ENCODE measurements around the gene GPR141.

GPR141 gene

DNA sequence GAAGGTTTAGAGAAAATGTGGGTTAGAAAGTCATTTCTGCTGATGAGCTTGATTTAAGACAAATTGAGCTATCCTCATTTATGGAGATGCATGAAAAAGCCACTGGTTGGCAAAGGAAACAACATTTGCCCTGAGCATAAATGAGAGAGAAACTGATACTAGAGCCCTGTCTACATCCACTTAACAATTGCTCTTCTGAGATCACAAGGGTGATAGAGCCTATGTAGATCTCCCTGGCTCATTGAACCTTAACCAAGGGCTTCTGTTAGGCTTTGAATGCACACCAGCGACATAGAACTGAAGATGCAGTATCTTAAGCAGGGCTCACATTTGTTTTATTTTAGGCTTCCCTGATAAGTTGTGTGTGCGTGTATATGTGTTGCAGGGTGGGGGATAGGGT, 35.0 kb downstream of the GPR141 start:
- no peaks in the 10 kb centered on the region for H3K79me2 ChIP-seq (ENCODE audit: insufficient read depth, low read length)
- H3K4me1 ChIP-seq (ENCODE audit: insufficient read depth, low read length, poor library complexity, severe bottlenecking) = peaks cover 16% of the 10 kb centered on the region
- no peaks in the 10 kb centered on the region for H3K36me3 ChIP-seq (ENCODE audit: insufficient read depth, low read length)
- H3K27me3 ChIP-seq (ENCODE audit: insufficient read depth, low read length, poor library complexity, severe bottlenecking) = no peaks in the 10 kb centered on the region
- H3F3A ChIP-seq (ENCODE audit: low read depth) = no peaks in the 10 kb centered on the region
- TF ChIP-seq, protein P1, sequence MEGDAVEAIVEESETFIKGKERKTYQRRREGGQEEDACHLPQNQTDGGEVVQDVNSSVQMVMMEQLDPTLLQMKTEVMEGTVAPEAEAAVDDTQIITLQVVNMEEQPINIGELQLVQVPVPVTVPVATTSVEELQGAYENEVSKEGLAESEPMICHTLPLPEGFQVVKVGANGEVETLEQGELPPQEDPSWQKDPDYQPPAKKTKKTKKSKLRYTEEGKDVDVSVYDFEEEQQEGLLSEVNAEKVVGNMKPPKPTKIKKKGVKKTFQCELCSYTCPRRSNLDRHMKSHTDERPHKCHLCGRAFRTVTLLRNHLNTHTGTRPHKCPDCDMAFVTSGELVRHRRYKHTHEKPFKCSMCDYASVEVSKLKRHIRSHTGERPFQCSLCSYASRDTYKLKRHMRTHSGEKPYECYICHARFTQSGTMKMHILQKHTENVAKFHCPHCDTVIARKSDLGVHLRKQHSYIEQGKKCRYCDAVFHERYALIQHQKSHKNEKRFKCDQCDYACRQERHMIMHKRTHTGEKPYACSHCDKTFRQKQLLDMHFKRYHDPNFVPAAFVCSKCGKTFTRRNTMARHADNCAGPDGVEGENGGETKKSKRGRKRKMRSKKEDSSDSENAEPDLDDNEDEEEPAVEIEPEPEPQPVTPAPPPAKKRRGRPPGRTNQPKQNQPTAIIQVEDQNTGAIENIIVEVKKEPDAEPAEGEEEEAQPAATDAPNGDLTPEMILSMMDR (conservative IDR thresholded peaks at IDR 0.05; ENCODE audit: low read length) = no peak
- no peak for TF ChIP-seq EZH2phosphoT487 (IDR thresholded peaks at IDR 0.05; ENCODE audit: borderline replicate concordance)
- no peaks in the 10 kb centered on the region for H3K9me2 ChIP-seq (replicated peaks; ENCODE audit: low read depth, low read length)
- no peak overlapping the region for H3K4me2 ChIP-seq (ENCODE audit: low read depth, low read length, poor library complexity, severe bottlenecking)
- no peaks in the 10 kb centered on the region for H4K20me1 ChIP-seq (ENCODE audit: insufficient read depth, low read length, poor library complexity, severe bottlenecking)
- no peak overlapping the region for H2AFZ ChIP-seq (ENCODE audit: low read length)
- H3K4me3 ChIP-seq (ENCODE audit: low read length, poor library complexity, severe bottlenecking) = no peak overlapping the region
- H3K9ac ChIP-seq (ENCODE audit: low read depth, low read length, poor library complexity, severe bottlenecking) = no peak overlapping the region
- H3K9me3 ChIP-seq (ENCODE audit: insufficient read depth, low read depth, low read length) = no peaks in the 10 kb centered on the region

DNA sequence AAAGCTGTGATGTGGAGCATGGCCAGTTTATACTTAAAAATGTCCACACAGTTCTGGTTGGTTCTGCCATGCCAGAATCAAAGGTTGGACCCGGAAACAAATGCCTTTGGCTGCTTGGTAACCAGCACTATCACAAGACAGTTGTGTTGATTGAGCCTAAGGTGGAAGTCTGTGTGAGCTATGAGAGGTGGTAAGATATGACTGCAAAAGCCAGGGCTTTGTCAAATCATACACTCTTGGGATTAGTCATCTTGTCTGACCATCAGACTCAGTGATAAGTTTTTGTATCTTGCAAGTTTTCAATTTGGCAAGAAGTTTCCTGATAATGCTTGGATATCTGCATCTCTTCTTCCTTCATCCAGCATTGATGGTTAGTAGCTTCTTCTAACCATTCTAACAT, 35.5 kb downstream of the GPR141 start:
- Histone ChIP-seq H3K4me1 (ENCODE audit: insufficient read depth, low read length, poor library complexity, severe bottlenecking) (peaks cover 14% of the 10 kb centered on the region), H3K79me2 (ENCODE audit: insufficient read depth, low read length) (no peaks in the 10 kb centered on the region), H3K36me3 (ENCODE audit: insufficient read depth, low read length) (no peaks in the 10 kb centered on the region), H3K9me2 (replicated peaks; ENCODE audit: low read depth, low read length) (no peaks in the 10 kb centered on the region), H3K4me2 (ENCODE audit: low read depth, low read length, poor library complexity, severe bottlenecking) (no peak overlapping the region), H3K9me3 (ENCODE audit: insufficient read depth, low read depth, low read length) (no peaks in the 10 kb centered on the region), H3K27me3 (ENCODE audit: insufficient read depth, low read length, poor library complexity, severe bottlenecking) (no peaks in the 10 kb centered on the region), H3F3A (ENCODE audit: low read depth) (no peaks in the 10 kb centered on the region), H2AFZ (ENCODE audit: low read length) (no peak overlapping the region), H3K9ac (ENCODE audit: low read depth, low read length, poor library complexity, severe bottlenecking) (no peak overlapping the region), H3K4me3 (ENCODE audit: low read length, poor library complexity, severe bottlenecking) (no peak overlapping the region), H4K20me1 (ENCODE audit: insufficient read depth, low read length, poor library complexity, severe bottlenecking) (no peaks in the 10 kb centered on the region)
- no peak for TF ChIP-seq EZH2phosphoT487 (IDR thresholded peaks at IDR 0.05; ENCODE audit: borderline replicate concordance)
- TF ChIP-seq, protein P1 (conservative IDR thresholded peaks at IDR 0.05; ENCODE audit: low read length) = no peak

DNA sequence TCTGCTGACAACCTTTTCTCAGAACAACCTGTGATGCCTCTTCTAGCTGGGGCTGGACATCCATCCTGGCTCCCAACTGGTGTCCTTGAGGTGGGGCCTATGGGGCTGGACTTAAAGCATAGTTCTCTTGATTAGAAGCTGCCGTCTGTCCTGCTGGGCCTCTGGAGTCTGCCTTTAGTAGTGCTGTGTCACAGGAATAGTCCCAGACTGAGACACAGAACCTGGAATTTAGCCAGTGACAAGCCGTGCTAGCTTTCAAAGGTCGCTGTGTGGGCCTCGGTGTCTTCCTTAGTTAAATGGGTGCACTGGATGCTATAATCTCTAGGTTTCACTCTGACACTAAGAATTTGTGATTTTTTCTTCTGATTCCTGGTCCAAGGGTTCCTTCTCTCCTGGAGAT, 41.2 kb downstream of the GPR141 start:
- H4K20me1 ChIP-seq (ENCODE audit: insufficient read depth, low read length, poor library complexity, severe bottlenecking) = no peaks in the 10 kb centered on the region
- H3F3A ChIP-seq (ENCODE audit: low read depth) = no peaks in the 10 kb centered on the region
- H3K4me3 ChIP-seq (ENCODE audit: low read length, poor library complexity, severe bottlenecking) = no peak overlapping the region
- H3K4me1 ChIP-seq (ENCODE audit: insufficient read depth, low read length, poor library complexity, severe bottlenecking) = peaks cover 19% of the 10 kb centered on the region
- H3K9ac ChIP-seq (ENCODE audit: low read depth, low read length, poor library complexity, severe bottlenecking) = no peak overlapping the region
- no peaks in the 10 kb centered on the region for H3K36me3 ChIP-seq (ENCODE audit: insufficient read depth, low read length)
- no peak overlapping the region for H3K4me2 ChIP-seq (ENCODE audit: low read depth, low read length, poor library complexity, severe bottlenecking)
- no peak for TF ChIP-seq EZH2phosphoT487 (IDR thresholded peaks at IDR 0.05; ENCODE audit: borderline replicate concordance)
- TF ChIP-seq, protein P1 (conservative IDR thresholded peaks at IDR 0.05; ENCODE audit: low read length) = no peak
- no peaks in the 10 kb centered on the region for H3K9me2 ChIP-seq (replicated peaks; ENCODE audit: low read depth, low read length)
- no peaks in the 10 kb centered on the region for H3K27me3 ChIP-seq (ENCODE audit: insufficient read depth, low read length, poor library complexity, severe bottlenecking)
- no peaks in the 10 kb centered on the region for H3K79me2 ChIP-seq (ENCODE audit: insufficient read depth, low read length)
- no peaks in the 10 kb centered on the region for H3K9me3 ChIP-seq (ENCODE audit: insufficient read depth, low read depth, low read length)
- no peak overlapping the region for H2AFZ ChIP-seq (ENCODE audit: low read length)
